Heart left ventricle (tissue), 13 donors: ENCODE measurements around the gene RPL29.

ENCODE experiments used
- POLR2A ChIP-seq, 2 donors: fragments of 450-650 bp; IDR thresholded peaks; one replicate each; pipeline ENCODE4 v1.6.1; 2017; ENCODE audit warnings: antibody characterized with exemption in 2 of 2, mild to moderate bottlenecking in 2 of 2, moderate library complexity in 2 of 2
- TF ChIP-seq, protein P1 (sequence below), 12 donors: fragments of 200-600 bp; sonication (generic) in 4 of 12; IDR thresholded peaks; one replicate each; pipeline versions ENCODE4 v1.5.0 to v1.8.0; 2018 to 2022; ENCODE audit warnings: antibody characterized with exemption in 12 of 12, mild to moderate bottlenecking in 5 of 12
- donor health status: ischemic (EF 13 %, LVEDD 7.1; RV severe dilation, severe dysfunction).
- donor health status: DM: no; HTN: yes; CAD: no.
- donor health status: DM: no; HTN: no; CAD: no.
- donor health status: ischemic (EF 25% LVEDD 6.9; RV normal size, moderate dysfunction).
- donor health status: ischemic (EF 25% LVEDD 5.7; RV mildly dilated, moderate dysfunction).
- donor health status: ischemic (EF 35%, LVEDD 5.7; RV mildly dilated, moderate dysfunction).
- donor health status: nonischemic (EF 11% LVEDD 7.7; RV severe dilation, severe dysfunction).
- donor health status: DM: yes; HTN: yes; CAD: no.
- donor health status: PGD.
- donor health status: ischemic (EF 29% LVEDD 5.4; RV normal size, mild dysfunction).
- donor health status: nonischemic (EF 23%, LVEDD 6.1; RV moderate dilation, normal function).

DNA sequence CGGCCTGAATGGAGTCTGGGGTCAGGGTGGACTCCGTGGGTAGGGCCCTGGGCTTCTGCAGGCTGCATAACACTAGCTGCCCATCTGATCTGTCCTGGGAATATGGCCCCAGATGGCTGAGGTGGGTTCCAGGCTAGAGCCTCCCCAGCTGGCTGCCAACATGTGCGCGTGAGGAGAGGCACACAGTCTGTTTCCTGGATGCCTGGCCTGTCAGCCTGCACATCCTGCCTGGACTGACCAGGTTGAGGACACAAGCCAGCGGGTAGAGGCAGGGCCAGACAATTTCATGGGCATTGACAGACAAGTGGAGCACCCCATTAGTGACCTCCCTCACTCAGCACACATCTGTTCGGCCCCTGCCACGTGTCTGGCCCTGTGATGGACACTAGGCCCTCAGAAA lies 29.8 kb upstream of the RPL29 start:
- TF ChIP-seq, protein P1, sequence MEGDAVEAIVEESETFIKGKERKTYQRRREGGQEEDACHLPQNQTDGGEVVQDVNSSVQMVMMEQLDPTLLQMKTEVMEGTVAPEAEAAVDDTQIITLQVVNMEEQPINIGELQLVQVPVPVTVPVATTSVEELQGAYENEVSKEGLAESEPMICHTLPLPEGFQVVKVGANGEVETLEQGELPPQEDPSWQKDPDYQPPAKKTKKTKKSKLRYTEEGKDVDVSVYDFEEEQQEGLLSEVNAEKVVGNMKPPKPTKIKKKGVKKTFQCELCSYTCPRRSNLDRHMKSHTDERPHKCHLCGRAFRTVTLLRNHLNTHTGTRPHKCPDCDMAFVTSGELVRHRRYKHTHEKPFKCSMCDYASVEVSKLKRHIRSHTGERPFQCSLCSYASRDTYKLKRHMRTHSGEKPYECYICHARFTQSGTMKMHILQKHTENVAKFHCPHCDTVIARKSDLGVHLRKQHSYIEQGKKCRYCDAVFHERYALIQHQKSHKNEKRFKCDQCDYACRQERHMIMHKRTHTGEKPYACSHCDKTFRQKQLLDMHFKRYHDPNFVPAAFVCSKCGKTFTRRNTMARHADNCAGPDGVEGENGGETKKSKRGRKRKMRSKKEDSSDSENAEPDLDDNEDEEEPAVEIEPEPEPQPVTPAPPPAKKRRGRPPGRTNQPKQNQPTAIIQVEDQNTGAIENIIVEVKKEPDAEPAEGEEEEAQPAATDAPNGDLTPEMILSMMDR (IDR thresholded peaks at IDR 0.05): no peak
- TF ChIP-seq POLR2A (IDR thresholded peaks at IDR 0.05): no peak
